SK-N-SH (cell line): Measurements from ENCODE around the gene ARHGEF37. TPM values are rescaled to one million over a fixed set of nuclear protein-coding genes. Genes with fewer than 3 reads are reported as not detected.

Source experiments
- CTCF ChIA-PET: fragments of 300-600, 350-600 bp; formaldehyde crosslinking; extraction: SDS; loops from one replicate; lab custom pipeline; 2021; lab: Yijun Ruan, JAX
- POLR2A ChIA-PET: fragments of 350-600 bp; sonication (Branson Sonifier 250); formaldehyde crosslinking; extraction: SDS; loops from one replicate; lab custom pipeline; 2020; ENCODE audit warnings: antibody characterized with exemption, inconsistent platforms; lab: Yijun Ruan, JAX
- DNase-seq: peaks from one replicate; pipeline ENCODE4 v3.0.0; 2012
- H2AFZ ChIP-seq: fragments of 200-600 bp; sonication (generic); 2 replicates; pipeline ENCODE4 v1.8.1; 2016; ENCODE audit warnings: antibody characterized with exemption, mild to moderate bottlenecking, low read depth
- H3F3A ChIP-seq: fragments of 200-600 bp; sonication (generic); replicated peaks from 2 replicates; pipeline ENCODE3; 2016; ENCODE audit warnings: antibody characterized with exemption, mild to moderate bottlenecking; ENCODE audit not compliant: insufficient read depth
- H3K27ac ChIP-seq, 2 experiments: fragments of 200-500 bp in 1 of 2; fragments of 200-600 bp in 1 of 2; sonication (Bioruptor generic) in 1 of 2; sonication (generic), shearing (Covaris generic) in 1 of 2; 2 replicates each; pipeline versions ENCODE4 v1.5.1 to v1.6.1; 2014 to 2016; ENCODE audit warnings: low read depth in 2 of 2, inconsistent platforms in 1 of 2, low read length in 1 of 2, mild to moderate bottlenecking in 1 of 2, mixed read lengths in 1 of 2
- H3K27me3 ChIP-seq: fragments of 200-600 bp; sonication (generic), shearing (Covaris generic); 2 replicates; pipeline ENCODE4 v1.6.1; 2016; ENCODE audit warnings: mixed run types; ENCODE audit not compliant: insufficient read depth
- H3K36me3 ChIP-seq, 2 experiments: fragments of 200-500 bp in 1 of 2; fragments of 200-600 bp in 1 of 2; sonication (Bioruptor generic) in 1 of 2; sonication (generic) in 1 of 2; replicated peaks in 1 of 2; 2 replicates each; pipeline versions ENCODE3 to v1.5.1; 2014 to 2016; ENCODE audit warnings: low read length in 1 of 2, mild to moderate bottlenecking in 1 of 2; ENCODE audit not compliant: insufficient read depth in 2 of 2, control insufficient read depth in 1 of 2
- H3K4me1 ChIP-seq, 2 experiments: fragments of 200-500 bp in 1 of 2; fragments of 200-600 bp in 1 of 2; sonication (Bioruptor generic) in 1 of 2; sonication (generic), shearing (Covaris generic) in 1 of 2; 2 replicates each; pipeline versions ENCODE4 v1.5.1 to v1.6.1; 2014 to 2016; ENCODE audit warnings: low read depth in 1 of 2, low read length in 1 of 2, mixed run types in 1 of 2; ENCODE audit not compliant: insufficient read depth in 2 of 2, control insufficient read depth in 1 of 2
- H3K4me2 ChIP-seq: fragments of 200-600 bp; sonication (generic), shearing (Covaris generic); 2 replicates; pipeline ENCODE4 v1.6.1; 2017; ENCODE audit warnings: mixed run types
- H3K4me3 ChIP-seq, 2 experiments: fragments of 200-500 bp in 1 of 2; fragments of 200-600 bp in 1 of 2; sonication (Bioruptor generic) in 1 of 2; sonication (generic), shearing (Covaris generic) in 1 of 2; 2 replicates each; pipeline versions ENCODE4 v1.5.1 to v1.8.1; 2014 to 2016; ENCODE audit warnings: low read depth in 2 of 2, inconsistent platforms in 1 of 2, low read length in 1 of 2, mild to moderate bottlenecking in 1 of 2, mixed read lengths in 1 of 2, moderate library complexity in 1 of 2
- H3K79me2 ChIP-seq: fragments of 200-600 bp; sonication (generic); 2 replicates; pipeline ENCODE4 v1.8.1; 2017; ENCODE audit warnings: mild to moderate bottlenecking; ENCODE audit not compliant: insufficient read depth
- H3K9ac ChIP-seq: fragments of 200-600 bp; sonication (generic); 2 replicates; pipeline ENCODE4 v1.6.1; 2017; ENCODE audit warnings: mixed run types
- H3K9me2 ChIP-seq: fragments of 200-600 bp; sonication (generic); 2 replicates; pipeline ENCODE4 v1.6.1; 2017; ENCODE audit warnings: mixed run types
- H3K9me3 ChIP-seq: fragments of 200-600 bp; sonication (generic); 2 replicates; pipeline ENCODE4 v1.6.1; 2017; ENCODE audit warnings: mixed run types, mild to moderate bottlenecking, moderate library complexity
- H4K20me1 ChIP-seq: fragments of 200-600 bp; sonication (generic); 2 replicates; pipeline ENCODE4 v1.6.1; 2017; ENCODE audit warnings: mild to moderate bottlenecking, mixed run types; ENCODE audit not compliant: insufficient read depth
- CHD2 ChIP-seq: fragments of 150-350 bp; IDR thresholded peaks from 2 replicates; pipeline ENCODE4 v1.6.1; 2018; ENCODE audit warnings: low read length; ENCODE audit not compliant: partially characterized antibody
- CTCF ChIP-seq: fragments of 200-600 bp; sonication (generic); IDR thresholded peaks from 2 replicates; pipeline ENCODE4 v1.6.1; 2017; ENCODE audit warnings: antibody characterized with exemption, mild to moderate bottlenecking, moderate library complexity
- ELF1 ChIP-seq: IDR thresholded peaks from 2 replicates; pipeline ENCODE4 v1.4.0; 2012
- EP300 ChIP-seq, 2 experiments: IDR thresholded peaks; 2 replicates each; pipeline versions ENCODE4 v1.4.0 to v1.6.1; 2012; ENCODE audit warnings: borderline replicate concordance in 1 of 2, low read depth in 1 of 2, low read length in 1 of 2
- FOSL2 ChIP-seq: IDR thresholded peaks from 2 replicates; pipeline ENCODE4 v1.4.0; 2012; ENCODE audit warnings: low read depth, mild to moderate bottlenecking, moderate library complexity, borderline replicate concordance
- FOXJ3 ChIP-seq: sonication (generic); formaldehyde crosslinking; IDR thresholded peaks from 2 replicates; pipeline ENCODE4 v1.5.1; 2020; ENCODE audit warnings: mild to moderate bottlenecking, missing genetic modification reagents
- GABPA ChIP-seq: IDR thresholded peaks from 2 replicates; pipeline ENCODE4 v1.4.0; 2012; ENCODE audit warnings: low read depth, mild to moderate bottlenecking
- GATA2 ChIP-seq: sonication (generic); formaldehyde crosslinking; IDR thresholded peaks from 2 replicates; pipeline ENCODE4 v1.5.0; 2020; ENCODE audit warnings: mild to moderate bottlenecking, missing genetic modification reagents
- MXI1 ChIP-seq: IDR thresholded peaks from 2 replicates; pipeline ENCODE4 v1.6.1; 2012; ENCODE audit warnings: mild to moderate bottlenecking, low read depth, low read length, improper control_type of control experiment
- NFIC ChIP-seq: IDR thresholded peaks from 2 replicates; pipeline ENCODE4 v1.4.0; 2012; ENCODE audit warnings: borderline replicate concordance
- NRF1 ChIP-seq: IDR thresholded peaks from 2 replicates; pipeline ENCODE4 v1.6.1; 2012; ENCODE audit warnings: low read depth, mild to moderate bottlenecking, low read length
- PBX3 ChIP-seq: IDR thresholded peaks from 2 replicates; pipeline ENCODE4; 2012
- POLR2AphosphoS5 ChIP-seq: IDR thresholded peaks from 2 replicates; pipeline ENCODE4 v1.6.1; 2012; ENCODE audit warnings: low read depth, low read length
- RXRA ChIP-seq: IDR thresholded peaks from 2 replicates; pipeline ENCODE4 v1.4.0; 2012; ENCODE audit warnings: low read depth, mild to moderate bottlenecking, borderline replicate concordance
- SIN3A ChIP-seq: IDR thresholded peaks from 2 replicates; pipeline ENCODE4 v1.6.1; 2012; ENCODE audit warnings: low read depth, mild to moderate bottlenecking, low read length, moderate library complexity, borderline replicate concordance
- TCF12 ChIP-seq: IDR thresholded peaks from 2 replicates; pipeline ENCODE4 v1.4.0; 2012
- USF1 ChIP-seq: IDR thresholded peaks from 2 replicates; pipeline ENCODE4 v1.4.0; 2012; ENCODE audit warnings: low read depth, borderline replicate concordance
- YY1 ChIP-seq: IDR thresholded peaks from 2 replicates; pipeline ENCODE4 v1.4.0; 2012; ENCODE audit warnings: low read depth, mild to moderate bottlenecking
- WGBS: methylation state at CpG from one replicate; pipeline ENCODE4 v1.1.6; 2017; ENCODE audit warnings: low lambda C conversion rate; 5-methylcytosine and 5-hydroxymethylcytosine counted together
- polyA plus RNA-seq, 3 experiments: library from polyadenylated mRNA; depleted of rRNA; stranded (reverse); fragments of >200 nt; gene quantifications; 2 replicates each; pipeline ENCODE4 v1.2.3, GENCODE V29; 2012
- TF ChIP-seq, protein P1 (sequence below): IDR thresholded peaks from 2 replicates; pipeline ENCODE4 v1.4.0; 2012; ENCODE audit warnings: low read depth

ARHGEF37 gene
- polyA plus RNA-seq, 1 of the 3 experiments (the other 2 are of a cell fraction), result 0.94 TPM

GRCh38 chr5:149664666-149665415 lies 83.5 kb downstream of the ARHGEF37 start:
- no peak overlapping the region for H2AFZ ChIP-seq
- H3K4me1 ChIP-seq, result no peaks in the 10 kb centered on the region; a peak in 1 of 4 replicates
- ChIA-PET POLR2A (no interaction called here), CTCF (interaction anchor here (0.9 to 3.8 kb wide), 6 partner anchors 14 to 169 kb away, joined by 4 to 48 read pairs (median 6); no protein-coding TSS in a partner anchor)
- H3K4me2 ChIP-seq, result no peak overlapping the region
- no peaks in the 10 kb centered on the region for H3K9me2 ChIP-seq
- H3K27me3 ChIP-seq, result no peaks in the 10 kb centered on the region
- no peaks in the 10 kb centered on the region for H3K36me3 ChIP-seq
- H3K9me3 ChIP-seq, result no peaks in the 10 kb centered on the region
- DNase-seq, result no peak
- no peaks in the 10 kb centered on the region for H3F3A ChIP-seq
- H4K20me1 ChIP-seq, result no peaks in the 10 kb centered on the region
- TF ChIP-seq MXI1 (no peak), RXRA (no peak), USF1 (no peak), PBX3 (no peak), NFIC (no peak), ELF1 (no peak), CHD2 (no peak), POLR2AphosphoS5 (no peak), FOSL2 (no peak), TCF12 (no peak), EP300 (IDR thresholded peaks at IDR 0.05; ENCODE audit: borderline replicate concordance in 1 of 2, low read depth in 1 of 2, low read length in 1 of 2) (no peak), CTCF (no peak), SIN3A (no peak), GABPA (no peak), GATA2 (no peak), NRF1 (no peak), FOXJ3 (no peak), YY1 (no peak)
- TF ChIP-seq, protein P1, sequence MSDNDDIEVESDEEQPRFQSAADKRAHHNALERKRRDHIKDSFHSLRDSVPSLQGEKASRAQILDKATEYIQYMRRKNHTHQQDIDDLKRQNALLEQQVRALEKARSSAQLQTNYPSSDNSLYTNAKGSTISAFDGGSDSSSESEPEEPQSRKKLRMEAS, result no peak
- no peak overlapping the region for H3K9ac ChIP-seq
- H3K4me3 ChIP-seq, result no peak overlapping the region
- no peaks in the 10 kb centered on the region for H3K79me2 ChIP-seq
- WGBS, result 75% methylated on average over 11 of the region's 11 CpGs
- H3K27ac ChIP-seq, result no peak overlapping the region
